OCI-LY3 (cell line): ENCODE measurements around the gene GRAMD4.

Source experiments
- EZH2phosphoT487 ChIP-seq: fragments of 200-600 bp; shearing (Covaris generic); IDR thresholded peaks from 2 replicates; pipeline ENCODE4 v1.6.1; 2018; ENCODE audit warnings: antibody characterized with exemption, mixed run types, low read depth
- TF ChIP-seq, protein P1 (sequence below): fragments of 200-600, 300-600 bp; sonication (generic); IDR thresholded peaks from 2 replicates; pipeline ENCODE4 v1.5.1; 2014; ENCODE audit warnings: antibody characterized with exemption, low read length, low read depth

DNA sequence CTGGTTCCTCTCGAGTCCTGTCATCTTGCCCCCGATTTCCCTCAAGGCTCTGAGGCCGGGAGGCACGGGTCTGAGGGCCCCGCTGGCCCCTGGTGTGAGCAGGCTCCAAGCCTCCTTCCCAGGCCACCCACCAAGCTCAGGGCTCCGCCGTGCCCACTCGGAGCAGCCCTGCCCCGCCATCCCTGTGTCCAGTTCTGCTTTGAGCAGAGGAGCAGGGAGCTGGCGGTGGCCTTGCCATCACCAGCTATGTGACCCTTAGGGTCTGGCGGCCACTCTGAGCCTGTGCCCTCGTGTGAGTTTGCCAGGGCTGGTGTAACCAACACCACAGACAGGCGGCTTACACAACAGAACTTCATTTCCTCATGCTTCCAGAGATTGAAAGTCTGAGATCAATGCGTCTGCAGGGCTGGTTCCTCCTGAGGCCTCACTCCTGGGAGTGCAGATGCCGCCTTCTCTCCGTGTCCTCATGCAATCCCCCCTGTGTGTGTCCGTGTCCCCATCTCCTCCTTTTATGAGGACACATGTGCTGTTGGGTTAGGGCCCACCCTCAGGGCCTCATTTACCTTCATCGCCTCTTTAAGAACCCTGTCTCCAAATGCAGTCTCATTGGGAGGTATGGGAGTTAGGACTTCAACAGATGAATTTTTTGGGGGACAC is 46.3 kb upstream of the GRAMD4 start:
- TF ChIP-seq, protein P1, sequence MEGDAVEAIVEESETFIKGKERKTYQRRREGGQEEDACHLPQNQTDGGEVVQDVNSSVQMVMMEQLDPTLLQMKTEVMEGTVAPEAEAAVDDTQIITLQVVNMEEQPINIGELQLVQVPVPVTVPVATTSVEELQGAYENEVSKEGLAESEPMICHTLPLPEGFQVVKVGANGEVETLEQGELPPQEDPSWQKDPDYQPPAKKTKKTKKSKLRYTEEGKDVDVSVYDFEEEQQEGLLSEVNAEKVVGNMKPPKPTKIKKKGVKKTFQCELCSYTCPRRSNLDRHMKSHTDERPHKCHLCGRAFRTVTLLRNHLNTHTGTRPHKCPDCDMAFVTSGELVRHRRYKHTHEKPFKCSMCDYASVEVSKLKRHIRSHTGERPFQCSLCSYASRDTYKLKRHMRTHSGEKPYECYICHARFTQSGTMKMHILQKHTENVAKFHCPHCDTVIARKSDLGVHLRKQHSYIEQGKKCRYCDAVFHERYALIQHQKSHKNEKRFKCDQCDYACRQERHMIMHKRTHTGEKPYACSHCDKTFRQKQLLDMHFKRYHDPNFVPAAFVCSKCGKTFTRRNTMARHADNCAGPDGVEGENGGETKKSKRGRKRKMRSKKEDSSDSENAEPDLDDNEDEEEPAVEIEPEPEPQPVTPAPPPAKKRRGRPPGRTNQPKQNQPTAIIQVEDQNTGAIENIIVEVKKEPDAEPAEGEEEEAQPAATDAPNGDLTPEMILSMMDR, result no peak
- no peak for TF ChIP-seq EZH2phosphoT487
